Measurements from ENCODE around the gene MLLT1. TPM values are rescaled to one million over a fixed set of nuclear protein-coding genes. Genes with fewer than 3 reads are reported as not detected.

The MLLT1 gene
- total and polyA plus RNA-seq, 2 of the 8 experiments (the other 6 are each of a cell fraction or from before 2014, with no cell fraction given) = 18.8 to 45.1 TPM

Small RNA genes within 50 kb of the gene (small RNA-seq; reads per million reads assigned to genes)
- gene AC011471.1 (ENCODE audit: insufficient read depth) = not detected

Other genes with a start within 250 kb of the MLLT1 start
- gene RFX2, start 169.5 kb downstream of the MLLT1 start, total RNA-seq (2021; fragmentation: NEBNext Ultra II Directional; extraction: Animal tissue kit (Norgen Biotek cat#: 25700)) = 4.8 and 5.5 TPM in 2 replicates
- 5.3 and 5.9 TPM in 2 replicates for gene RFX2, start 169.5 kb downstream of the MLLT1 start, polyA plus RNA-seq (2011; rRNA removed)
- not detected in 2 replicates for gene ACSBG2, start 144.3 kb downstream of the MLLT1 start, total RNA-seq (2021; fragmentation: NEBNext Ultra II Directional; extraction: Animal tissue kit (Norgen Biotek cat#: 25700))
- not detected in 2 replicates for gene ACSBG2, start 144.3 kb downstream of the MLLT1 start, polyA plus RNA-seq (2011; rRNA removed)
- not detected in 2 replicates for gene ACER1, start 53.6 kb upstream of the MLLT1 start, total RNA-seq (2021; fragmentation: NEBNext Ultra II Directional; extraction: Animal tissue kit (Norgen Biotek cat#: 25700))
- 0.05 TPM in 1 of 2 replicates, not detected in the other for gene ACER1, start 53.6 kb upstream of the MLLT1 start, polyA plus RNA-seq (2011; rRNA removed)
- gene CLPP, start 81.6 kb upstream of the MLLT1 start, total RNA-seq (2021; fragmentation: NEBNext Ultra II Directional; extraction: Animal tissue kit (Norgen Biotek cat#: 25700)) = 86.3 and 88.7 TPM in 2 replicates
- 280 and 387 TPM in 2 replicates for gene CLPP, start 81.6 kb upstream of the MLLT1 start, polyA plus RNA-seq (2011; rRNA removed)
- gene ALKBH7, start 92.8 kb upstream of the MLLT1 start, total RNA-seq (2021; fragmentation: NEBNext Ultra II Directional; extraction: Animal tissue kit (Norgen Biotek cat#: 25700)) = 66.3 and 75.6 TPM in 2 replicates
- gene ALKBH7, start 92.8 kb upstream of the MLLT1 start, polyA plus RNA-seq (2011; rRNA removed) = 100 and 145 TPM in 2 replicates
- 1.9 and 2.1 TPM in 2 replicates for gene PSPN, start 96.0 kb upstream of the MLLT1 start, total RNA-seq (2021; fragmentation: NEBNext Ultra II Directional; extraction: Animal tissue kit (Norgen Biotek cat#: 25700))
- gene PSPN, start 96.0 kb upstream of the MLLT1 start, polyA plus RNA-seq (2011; rRNA removed) = 1.0 and 1.4 TPM in 2 replicates
- gene GTF2F1, start 113.2 kb upstream of the MLLT1 start, total RNA-seq (2021; fragmentation: NEBNext Ultra II Directional; extraction: Animal tissue kit (Norgen Biotek cat#: 25700)) = 56.3 and 60.8 TPM in 2 replicates
- 29.3 and 38.5 TPM in 2 replicates for gene GTF2F1, start 113.2 kb upstream of the MLLT1 start, polyA plus RNA-seq (2011; rRNA removed)
- 573 and 582 TPM in 2 replicates for gene KHSRP, start 144.8 kb upstream of the MLLT1 start, total RNA-seq (2021; fragmentation: NEBNext Ultra II Directional; extraction: Animal tissue kit (Norgen Biotek cat#: 25700))
- gene KHSRP, start 144.8 kb upstream of the MLLT1 start, polyA plus RNA-seq (2011; rRNA removed) = 143 and 235 TPM in 2 replicates
- gene SLC25A41, start 153.8 kb upstream of the MLLT1 start, total RNA-seq (2021; fragmentation: NEBNext Ultra II Directional; extraction: Animal tissue kit (Norgen Biotek cat#: 25700)) = 0.77 TPM in 1 of 2 replicates, not detected in the other
- gene SLC25A41, start 153.8 kb upstream of the MLLT1 start, polyA plus RNA-seq (2011; rRNA removed) = 0.50 and 0.72 TPM in 2 replicates
- 48.1 and 54.0 TPM in 2 replicates for gene SLC25A23, start 179.8 kb upstream of the MLLT1 start, total RNA-seq (2021; fragmentation: NEBNext Ultra II Directional; extraction: Animal tissue kit (Norgen Biotek cat#: 25700))
- gene SLC25A23, start 179.8 kb upstream of the MLLT1 start, polyA plus RNA-seq (2011; rRNA removed) = 18.0 and 31.5 TPM in 2 replicates
- gene CRB3, start 184.3 kb upstream of the MLLT1 start, total RNA-seq (2021; fragmentation: NEBNext Ultra II Directional; extraction: Animal tissue kit (Norgen Biotek cat#: 25700)) = 21.1 and 24.6 TPM in 2 replicates
- 24.6 and 33.7 TPM in 2 replicates for gene CRB3, start 184.3 kb upstream of the MLLT1 start, polyA plus RNA-seq (2011; rRNA removed)
- 3.7 and 4.0 TPM in 2 replicates for gene DENND1C, start 201.8 kb upstream of the MLLT1 start, total RNA-seq (2021; fragmentation: NEBNext Ultra II Directional; extraction: Animal tissue kit (Norgen Biotek cat#: 25700))
- 3.6 and 3.9 TPM in 2 replicates for gene DENND1C, start 201.8 kb upstream of the MLLT1 start, polyA plus RNA-seq (2011; rRNA removed)
- 21.2 and 30.4 TPM in 2 replicates for gene TUBB4A, start 222.3 kb upstream of the MLLT1 start, total RNA-seq (2021; fragmentation: NEBNext Ultra II Directional; extraction: Animal tissue kit (Norgen Biotek cat#: 25700))
- gene TUBB4A, start 222.3 kb upstream of the MLLT1 start, polyA plus RNA-seq (2011; rRNA removed) = 16.8 and 29.9 TPM in 2 replicates